Endodermal cell (in vitro differentiated cells): Measurements from ENCODE around the gene DMGDH. TPM values are rescaled to one million over a fixed set of nuclear protein-coding genes. Genes with fewer than 3 reads are reported as not detected.

Experiments used
- DNase-seq: peaks from one replicate; pipeline ENCODE4 v3.0.0-alpha.2; 2017
- H3K27ac ChIP-seq: 2 replicates; pipeline ENCODE4 v1.5.1; 2013; ENCODE audit warnings: mild to moderate bottlenecking, low read depth, low read length, moderate library complexity
- H3K27me3 ChIP-seq: 2 replicates; pipeline ENCODE4 v1.6.1; 2013; ENCODE audit warnings: mild to moderate bottlenecking, low read length, moderate library complexity; ENCODE audit not compliant: insufficient read depth, control insufficient read depth, poor library complexity, severe bottlenecking
- H3K36me3 ChIP-seq: 2 replicates; pipeline ENCODE4 v1.7.0; 2013; ENCODE audit warnings: mild to moderate bottlenecking, low read length, moderate library complexity; ENCODE audit not compliant: control insufficient read depth, insufficient read depth
- H3K4me1 ChIP-seq: one replicate; pipeline ENCODE4 v1.7.0; 2013; ENCODE audit warnings: low read length; ENCODE audit not compliant: control insufficient read depth, insufficient read depth
- H3K4me3 ChIP-seq: 2 replicates; pipeline ENCODE4 v1.5.1; 2013; ENCODE audit warnings: mild to moderate bottlenecking, low read length, moderate library complexity
- H3K9ac ChIP-seq: 2 replicates; pipeline ENCODE4 v1.6.1; 2013; ENCODE audit warnings: mild to moderate bottlenecking, low read length, moderate library complexity; ENCODE audit not compliant: poor library complexity, severe bottlenecking; ENCODE audit errors: extremely low read depth
- H3K9me3 ChIP-seq: 2 replicates; pipeline ENCODE4 v1.6.1; 2013; ENCODE audit warnings: mild to moderate bottlenecking, low read length, moderate library complexity; ENCODE audit not compliant: control insufficient read depth
- H3K27ac Mint-ChIP-seq: 2 replicates; pipeline ENCODE4 v1.8.0; 2020; ENCODE audit warnings: mixed read lengths
- H3K27me3 Mint-ChIP-seq: 2 replicates; pipeline ENCODE4 v1.8.0; 2021; ENCODE audit warnings: mild to moderate bottlenecking, mixed read lengths; ENCODE audit not compliant: insufficient read depth
- H3K36me3 Mint-ChIP-seq: 2 replicates; pipeline ENCODE4 v1.8.0; 2020; ENCODE audit warnings: low read depth, mixed read lengths
- H3K4me1 Mint-ChIP-seq: 2 replicates; pipeline ENCODE4 v1.8.0; 2020; ENCODE audit warnings: mixed read lengths
- H3K4me3 Mint-ChIP-seq: 2 replicates; pipeline ENCODE4 v1.8.0; 2020; ENCODE audit warnings: mild to moderate bottlenecking, moderate library complexity, mixed read lengths
- H3K9me3 Mint-ChIP-seq: 2 replicates; pipeline ENCODE4 v1.8.0; 2020; ENCODE audit warnings: mild to moderate bottlenecking, mixed read lengths
- WGBS, 2 experiments: methylation state at CpG; one replicate each; pipeline versions ENCODE4 v1.1.5 to v1.1.7; 2013; ENCODE audit warnings: missing lambda C conversion rate in 2 of 2, mixed read lengths in 1 of 2; ENCODE audit not compliant: insufficient coverage in 1 of 2, insufficient read length in 1 of 2; 5-methylcytosine and 5-hydroxymethylcytosine counted together
- long read RNA-seq, 4 experiments: library from polyadenylated mRNA in 2 of 4; library from RNA in 1 of 4; library from capped mRNA in 1 of 4; stranded (forward) in 3 of 4; unstranded in 1 of 4; transcript quantifications; one replicate each; pipeline ENCODE4 v2.0.0, GENCODE V29; 2020 to 2021; ENCODE audit warnings: inconsistent platforms in 1 of 4
- polyA plus RNA-seq, 2 experiments: library from polyadenylated mRNA; stranded (reverse); fragments of 50-300 nt; gene quantifications; one replicate each; pipeline ENCODE4 v1.2.3, GENCODE V29; 2013
- total RNA-seq, 2 donors: library from RNA; stranded (reverse); fragmentation: NEBNext Ultra II Directional in 1 of 2; extraction: Animal tissue kit (Norgen Biotek cat#: 25700) in 1 of 2; gene quantifications; 2 replicates in 1 of 2; 3 replicates in 1 of 2; pipeline ENCODE4 v1.2.1, GENCODE V29; 2021
- TF ChIP-seq, protein P1 (sequence below): fragments of 200-600 bp; sonication (generic); conservative IDR thresholded peaks from 2 replicates; pipeline ENCODE4 v1.5.0; 2021; ENCODE audit warnings: antibody characterized with exemption, mild to moderate bottlenecking

Gene DMGDH
- 1 to 10 TPM in 1 of 2 donors, under 1 TPM in 1; 0.73 to 4.7 TPM for total RNA-seq
- polyA plus RNA-seq (2013, experiment 1 of 2): 1.3 TPM
- polyA plus RNA-seq (2013, experiment 2 of 2): 0.17 TPM
- long read RNA-seq, experiment 1: 0 reads
- long read RNA-seq, experiment 2, partial matches to known transcripts: 0 of 4 reads
- long read RNA-seq, experiment 2, other reads (novel, unspliced or antisense): 4 of 4 reads
- long read RNA-seq, experiment 3, partial matches to known transcripts: 0 of 1 reads
- long read RNA-seq, experiment 3, other reads (novel, unspliced or antisense): 1 of 1 reads
- long read RNA-seq, experiment 4, partial matches to known transcripts: 0 of 2 reads
- long read RNA-seq, experiment 4, other reads (novel, unspliced or antisense): 2 of 2 reads

DNA sequence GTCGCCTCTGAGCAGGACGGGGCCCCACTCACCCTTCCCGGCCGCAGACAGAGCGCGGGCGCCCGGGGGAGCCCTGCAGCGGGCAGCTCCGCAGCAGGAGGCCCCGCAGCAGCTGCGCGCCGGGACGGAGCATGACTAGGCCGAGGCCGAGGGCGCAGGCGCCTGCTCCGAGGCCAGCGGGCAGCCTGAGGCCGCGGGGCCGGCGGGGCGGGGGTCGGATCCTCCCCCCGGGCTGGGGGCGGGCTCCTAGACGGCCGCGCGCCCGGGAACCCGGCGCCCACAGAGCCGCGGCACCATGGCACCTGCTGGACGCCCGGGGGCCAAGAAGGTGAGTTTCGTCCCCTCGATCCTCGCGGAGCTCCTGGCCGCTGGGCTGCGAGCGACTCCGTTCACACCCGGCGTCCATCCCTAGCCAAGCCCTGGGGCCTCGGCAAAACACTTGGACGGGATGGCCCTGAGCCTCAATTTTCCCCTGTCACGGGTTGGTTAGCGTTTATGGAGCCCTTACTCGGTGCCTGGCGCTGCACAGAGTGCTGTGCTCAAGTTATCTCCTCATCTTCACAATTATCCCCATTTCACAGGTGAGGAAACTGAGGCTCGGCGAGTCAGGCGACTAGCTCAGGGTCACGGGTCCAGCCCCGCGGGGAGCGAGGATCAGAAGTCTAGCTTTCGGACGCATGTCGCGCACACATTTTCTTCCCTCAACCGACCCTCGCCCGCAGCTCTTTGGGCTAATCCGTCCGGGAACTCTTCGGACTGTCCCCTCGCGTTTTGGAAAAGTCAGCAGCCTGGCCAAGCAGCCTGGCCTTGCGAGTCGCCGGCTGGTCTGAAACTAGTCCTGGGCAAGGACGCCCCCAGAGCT lies at the start of gene DMGDH, which contains the start of gene BHMT2:
DMGDH (minus strand) TSS at position 187 of the 862 bp plus-strand sequence; CDS start at position 133, 54 bp downstream.
BHMT2 (plus strand) TSS at position 280 of the 862 bp plus-strand sequence; CDS start at position 296, 16 bp downstream.
- TF ChIP-seq, protein P1, sequence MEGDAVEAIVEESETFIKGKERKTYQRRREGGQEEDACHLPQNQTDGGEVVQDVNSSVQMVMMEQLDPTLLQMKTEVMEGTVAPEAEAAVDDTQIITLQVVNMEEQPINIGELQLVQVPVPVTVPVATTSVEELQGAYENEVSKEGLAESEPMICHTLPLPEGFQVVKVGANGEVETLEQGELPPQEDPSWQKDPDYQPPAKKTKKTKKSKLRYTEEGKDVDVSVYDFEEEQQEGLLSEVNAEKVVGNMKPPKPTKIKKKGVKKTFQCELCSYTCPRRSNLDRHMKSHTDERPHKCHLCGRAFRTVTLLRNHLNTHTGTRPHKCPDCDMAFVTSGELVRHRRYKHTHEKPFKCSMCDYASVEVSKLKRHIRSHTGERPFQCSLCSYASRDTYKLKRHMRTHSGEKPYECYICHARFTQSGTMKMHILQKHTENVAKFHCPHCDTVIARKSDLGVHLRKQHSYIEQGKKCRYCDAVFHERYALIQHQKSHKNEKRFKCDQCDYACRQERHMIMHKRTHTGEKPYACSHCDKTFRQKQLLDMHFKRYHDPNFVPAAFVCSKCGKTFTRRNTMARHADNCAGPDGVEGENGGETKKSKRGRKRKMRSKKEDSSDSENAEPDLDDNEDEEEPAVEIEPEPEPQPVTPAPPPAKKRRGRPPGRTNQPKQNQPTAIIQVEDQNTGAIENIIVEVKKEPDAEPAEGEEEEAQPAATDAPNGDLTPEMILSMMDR: no peak
- Histone ChIP-seq H3K36me3 (no peaks in the 10 kb centered on the region), H3K9ac (no peak within 1 kb of the TSS), H3K27me3 (no peaks in the 10 kb centered on the region), H3K4me3 (no peak within 1 kb of the TSS), H3K4me1 (no peaks in the 10 kb centered on the region), H3K27ac (no peak within 1 kb of the TSS), H3K9me3 (peaks cover 12% of the 10 kb centered on the region)
- H3K27ac Mint-ChIP-seq: no peak within 1 kb of the TSS
- peaks cover 21% of the 10 kb centered on the region for H3K9me3 Mint-ChIP-seq
- peak within 1 kb of the TSS; percentile 29 for H3K4me3 Mint-ChIP-seq
- 97% methylated on average over 41 to 79 of the region's 79 CpGs for WGBS, 2 experiments
- DNase-seq: no peak
- H3K4me1 Mint-ChIP-seq: peaks cover 14% of the 10 kb centered on the region
- H3K36me3 Mint-ChIP-seq: peaks cover 2% of the 10 kb centered on the region
- H3K27me3 Mint-ChIP-seq: peaks cover 17% of the 10 kb centered on the region

DNA sequence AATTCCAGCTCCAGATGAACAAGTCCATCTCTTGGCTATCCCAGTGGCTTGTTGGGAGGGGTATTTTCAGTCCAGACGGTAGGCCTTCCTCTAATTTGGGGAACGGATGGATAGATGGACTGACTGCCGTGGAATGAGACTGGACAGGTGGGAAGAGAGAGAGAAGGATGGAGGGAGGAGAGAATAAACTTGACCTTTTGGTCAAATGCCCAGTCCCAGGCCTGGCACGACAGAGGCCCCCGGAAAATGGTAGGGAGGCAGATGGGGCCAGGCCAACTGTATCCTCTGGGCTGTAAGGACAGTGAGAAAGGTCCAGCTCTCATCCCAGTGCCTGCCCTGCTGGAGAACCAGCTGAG lies 43.2 kb upstream of the DMGDH start:
- no peak for DNase-seq
- Histone ChIP-seq H3K27me3 (peaks cover 78% of the 10 kb centered on the region), H3K4me1 (no peaks in the 10 kb centered on the region), H3K36me3 (no peaks in the 10 kb centered on the region), H3K9ac (no peak overlapping the region), H3K27ac (no peak overlapping the region), H3K9me3 (no peaks in the 10 kb centered on the region), H3K4me3 (no peak overlapping the region)
- Mint-ChIP-seq H3K27ac (no peak overlapping the region), H3K36me3 (no peaks in the 10 kb centered on the region), H3K27me3 (peaks cover 62% of the 10 kb centered on the region), H3K4me1 (peaks cover 13% of the 10 kb centered on the region), H3K4me3 (no peak overlapping the region), H3K9me3 (no peaks in the 10 kb centered on the region)
- TF ChIP-seq, protein P1: no peak
- 78 to 82% methylated on average over 3 to 5 of the region's 5 CpGs for WGBS, 2 experiments

DNA sequence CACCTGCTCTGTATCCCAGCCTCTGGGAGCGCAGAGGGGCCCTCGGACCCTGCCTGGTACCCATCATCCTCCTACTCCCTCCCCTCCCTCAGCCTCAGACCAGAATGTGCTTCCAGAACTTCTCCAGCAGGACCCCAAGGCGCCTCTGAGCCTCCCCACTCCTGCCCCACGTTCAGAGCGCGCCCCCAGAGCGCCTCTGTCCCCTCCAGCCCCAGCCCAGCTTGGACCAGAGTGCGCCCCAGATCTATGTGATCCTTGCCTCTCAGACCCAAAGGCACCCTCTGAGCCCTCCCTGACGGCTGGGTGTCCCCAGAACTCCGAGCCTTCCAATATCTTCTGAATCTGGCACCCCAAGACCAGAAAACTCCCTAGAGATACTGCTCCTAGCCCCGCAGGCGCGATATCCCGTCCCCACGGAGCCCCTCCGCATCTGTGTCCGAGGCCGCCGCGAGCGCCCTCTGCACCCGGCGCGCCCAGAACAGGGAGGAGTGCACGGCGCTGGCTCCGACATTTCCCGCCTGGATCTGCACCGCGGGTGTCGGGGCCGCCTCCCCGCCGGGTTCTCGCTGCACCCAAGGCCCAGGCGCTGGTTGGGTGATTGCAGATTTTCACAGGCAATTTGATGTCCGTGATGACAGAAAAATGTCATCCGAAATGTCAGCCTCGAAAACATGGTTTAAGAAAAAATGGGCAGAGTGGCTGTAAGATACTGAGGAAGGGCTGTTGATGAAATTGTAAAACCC lies 42.7 kb upstream of the DMGDH start:
- WGBS, 2 experiments: 10 to 11% methylated on average over 13 to 39 of the region's 39 CpGs
- Mint-ChIP-seq H3K9me3 (no peaks in the 10 kb centered on the region), H3K4me1 (peaks cover 18% of the 10 kb centered on the region), H3K27me3 (peaks cover 62% of the 10 kb centered on the region), H3K36me3 (no peaks in the 10 kb centered on the region), H3K4me3 (peak overlapping the region; percentile 53), H3K27ac (no peak overlapping the region)
- TF ChIP-seq, protein P1: peak; percentile 18
- H3K27ac ChIP-seq: no peak overlapping the region
- H3K9ac ChIP-seq: no peak overlapping the region
- no peaks in the 10 kb centered on the region for H3K4me1 ChIP-seq
- H3K36me3 ChIP-seq: no peaks in the 10 kb centered on the region
- H3K4me3 ChIP-seq: peak overlapping the region; percentile 58
- DNase-seq: peak; percentile 70
- H3K9me3 ChIP-seq: no peaks in the 10 kb centered on the region
- H3K27me3 ChIP-seq: peaks cover 73% of the 10 kb centered on the region
